Hepatocyte (in vitro differentiated cells): ENCODE measurements around the gene GNAL. TPM values are rescaled to one million over a fixed set of nuclear protein-coding genes. Genes with fewer than 3 reads are reported as not detected.

Source experiments
- DNase-seq: peaks from one replicate; pipeline ENCODE4 v3.0.0-alpha.2; 2016; ENCODE audit warnings: low spot score
- H2AFZ ChIP-seq: fragments of 200-600 bp; sonication (generic); 2 replicates; pipeline ENCODE4 v1.6.0; 2016; ENCODE audit warnings: antibody characterized with exemption, mild to moderate bottlenecking
- H3K27ac ChIP-seq: fragments of 200-600 bp; sonication (generic); 2 replicates; pipeline ENCODE4 v1.5.1; 2016; ENCODE audit warnings: mild to moderate bottlenecking
- H3K27me3 ChIP-seq: fragments of 200-600 bp; sonication (generic); 2 replicates; pipeline ENCODE4 v1.6.1; 2016
- H3K36me3 ChIP-seq: fragments of 200-600 bp; sonication (generic); replicated peaks from 2 replicates; pipeline ENCODE4 v1.5.1; 2016; ENCODE audit warnings: low read depth; ENCODE audit not compliant: insufficient read depth
- H3K4me1 ChIP-seq: fragments of 200-600 bp; sonication (generic); 2 replicates; pipeline ENCODE4 v1.5.1; 2016; ENCODE audit warnings: mild to moderate bottlenecking, moderate library complexity; ENCODE audit not compliant: insufficient read depth
- H3K4me2 ChIP-seq: fragments of 200-600 bp; sonication (generic); 2 replicates; pipeline ENCODE4 v1.6.0; 2016
- H3K4me3 ChIP-seq: fragments of 200-600 bp; sonication (generic); 2 replicates; pipeline ENCODE4 v1.5.1; 2016; ENCODE audit warnings: mild to moderate bottlenecking
- H3K79me2 ChIP-seq: fragments of 200-600 bp; sonication (generic); 2 replicates; pipeline ENCODE4 v1.6.0; 2017; ENCODE audit warnings: mild to moderate bottlenecking
- H3K9me2 ChIP-seq: fragments of 200-600 bp; sonication (generic); replicated peaks from 2 replicates; pipeline ENCODE4 v1.6.0; 2017; ENCODE audit warnings: mild to moderate bottlenecking; ENCODE audit not compliant: insufficient read depth
- H3K9me3 ChIP-seq: fragments of 200-600 bp; sonication (generic); 2 replicates; pipeline ENCODE4 v1.5.1; 2016; ENCODE audit warnings: low read depth, mild to moderate bottlenecking
- H4K20me1 ChIP-seq: fragments of 200-600 bp; sonication (generic); 2 replicates; pipeline ENCODE4 v1.6.0; 2016; ENCODE audit warnings: mild to moderate bottlenecking; ENCODE audit not compliant: insufficient read depth, poor library complexity, severe bottlenecking
- EZH2 ChIP-seq: fragments of 200-600 bp; sonication (generic); IDR thresholded peaks from 2 replicates; pipeline ENCODE4 v1.6.1; 2016; ENCODE audit warnings: antibody characterized with exemption, mild to moderate bottlenecking, borderline replicate concordance
- EZH2phosphoT487 ChIP-seq: fragments of 200-600 bp; sonication (generic); IDR thresholded peaks from one replicate; pipeline ENCODE4 v1.6.1; 2018; ENCODE audit warnings: antibody characterized with exemption, mild to moderate bottlenecking, low read depth, moderate library complexity; ENCODE audit not compliant: unreplicated experiment, severe bottlenecking
- WGBS: methylation state at CpG from one replicate; pipeline ENCODE4 v1.1.6; 2016; ENCODE audit warnings: low lambda C conversion rate; ENCODE audit errors: missing lambda C conversion rate; 5-methylcytosine and 5-hydroxymethylcytosine counted together
- polyA plus RNA-seq: library from polyadenylated mRNA; unstranded; fragments of >200 nt; fragmentation: Nextera tagmentation; extraction: Ambion mirVana; gene quantifications from 2 replicates; pipeline ENCODE4 v1.2.1, GENCODE V29; 2016
- total RNA-seq: library from RNA; depleted of rRNA; stranded (reverse); fragments of >200 nt; gene quantifications from 2 replicates; pipeline ENCODE4 v1.2.3, GENCODE V29; 2014
- TF ChIP-seq, protein P1 (sequence below): fragments of 200-600 bp; sonication (generic); IDR thresholded peaks from 2 replicates; pipeline ENCODE4 v1.5.1; 2016; ENCODE audit warnings: antibody characterized with exemption, mild to moderate bottlenecking; ENCODE audit not compliant: poor library complexity

GNAL gene
- total and polyA plus RNA-seq, 2 experiments from 2014 or later, result 4.4 to 5.2 TPM

DNA sequence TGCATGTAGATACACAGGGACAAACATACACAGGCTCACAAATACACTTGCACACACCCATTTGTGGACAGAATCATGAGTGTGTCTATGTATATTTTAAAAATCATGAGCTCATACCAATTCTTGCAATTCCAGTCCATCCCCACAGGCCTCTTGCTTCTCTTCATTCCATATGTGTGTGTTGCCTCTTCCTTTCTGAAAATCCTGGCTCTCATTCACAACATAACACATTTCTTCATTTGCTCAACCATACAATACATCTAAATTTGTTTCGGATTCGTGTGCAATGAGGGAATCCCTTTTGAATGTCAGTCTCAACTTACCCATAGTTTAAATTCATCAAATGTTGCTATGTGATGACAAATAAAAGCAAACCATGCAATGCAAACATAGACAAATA is 51.4 kb downstream of the GNAL start:
- TF ChIP-seq, protein P1, sequence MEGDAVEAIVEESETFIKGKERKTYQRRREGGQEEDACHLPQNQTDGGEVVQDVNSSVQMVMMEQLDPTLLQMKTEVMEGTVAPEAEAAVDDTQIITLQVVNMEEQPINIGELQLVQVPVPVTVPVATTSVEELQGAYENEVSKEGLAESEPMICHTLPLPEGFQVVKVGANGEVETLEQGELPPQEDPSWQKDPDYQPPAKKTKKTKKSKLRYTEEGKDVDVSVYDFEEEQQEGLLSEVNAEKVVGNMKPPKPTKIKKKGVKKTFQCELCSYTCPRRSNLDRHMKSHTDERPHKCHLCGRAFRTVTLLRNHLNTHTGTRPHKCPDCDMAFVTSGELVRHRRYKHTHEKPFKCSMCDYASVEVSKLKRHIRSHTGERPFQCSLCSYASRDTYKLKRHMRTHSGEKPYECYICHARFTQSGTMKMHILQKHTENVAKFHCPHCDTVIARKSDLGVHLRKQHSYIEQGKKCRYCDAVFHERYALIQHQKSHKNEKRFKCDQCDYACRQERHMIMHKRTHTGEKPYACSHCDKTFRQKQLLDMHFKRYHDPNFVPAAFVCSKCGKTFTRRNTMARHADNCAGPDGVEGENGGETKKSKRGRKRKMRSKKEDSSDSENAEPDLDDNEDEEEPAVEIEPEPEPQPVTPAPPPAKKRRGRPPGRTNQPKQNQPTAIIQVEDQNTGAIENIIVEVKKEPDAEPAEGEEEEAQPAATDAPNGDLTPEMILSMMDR, result no peak
- TF ChIP-seq EZH2phosphoT487 (no peak), EZH2 (no peak)
- peaks cover 2% of the 10 kb centered on the region for H3K27me3 ChIP-seq
- H3K4me3 ChIP-seq, result no peak overlapping the region
- no peaks in the 10 kb centered on the region for H3K4me1 ChIP-seq
- H4K20me1 ChIP-seq, result no peaks in the 10 kb centered on the region
- H3K36me3 ChIP-seq, result no peaks in the 10 kb centered on the region
- H3K27ac ChIP-seq, result no peak overlapping the region
- no peaks in the 10 kb centered on the region for H3K79me2 ChIP-seq
- H3K4me2 ChIP-seq, result no peak overlapping the region
- 93% methylated on average over 2 of the region's 2 CpGs for WGBS
- no peaks in the 10 kb centered on the region for H3K9me2 ChIP-seq
- no peak for DNase-seq
- H3K9me3 ChIP-seq, result no peaks in the 10 kb centered on the region
- H2AFZ ChIP-seq, result no peak overlapping the region

DNA sequence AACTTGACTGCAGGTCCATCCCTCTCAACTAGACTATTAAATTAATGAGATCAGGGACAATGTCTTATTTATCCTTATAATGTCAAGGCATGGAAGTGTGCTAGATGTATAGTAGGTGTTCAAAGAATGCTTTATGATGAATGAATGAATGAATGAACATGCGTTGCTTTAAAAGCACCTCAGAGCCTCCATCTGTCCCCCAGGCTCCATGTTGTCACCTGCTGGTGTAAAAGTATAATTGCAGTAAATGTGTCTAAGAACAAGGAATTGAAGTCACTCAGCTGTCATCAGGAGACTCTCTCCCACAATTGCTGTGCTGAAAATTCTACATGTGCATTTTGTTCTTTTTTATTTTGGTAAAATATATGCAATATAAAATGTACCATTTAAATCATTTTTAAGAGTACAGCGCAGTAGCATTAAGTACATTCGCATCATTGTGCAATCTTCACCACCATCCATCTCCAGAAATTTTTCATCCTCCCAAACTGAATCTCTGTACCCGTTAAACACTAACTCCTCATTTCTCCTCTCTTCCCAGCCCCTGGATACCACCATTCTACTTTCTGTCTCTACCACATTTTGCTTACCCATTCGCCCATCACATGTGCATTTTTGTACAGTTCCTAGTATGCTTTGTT is 52.6 kb downstream of the GNAL start:
- no peaks in the 10 kb centered on the region for H4K20me1 ChIP-seq
- 75% methylated on average over 5 of the region's 5 CpGs for WGBS
- no peak overlapping the region for H2AFZ ChIP-seq
- peaks cover 2% of the 10 kb centered on the region for H3K27me3 ChIP-seq
- no peaks in the 10 kb centered on the region for H3K36me3 ChIP-seq
- H3K9me2 ChIP-seq, result no peaks in the 10 kb centered on the region
- H3K4me2 ChIP-seq, result no peak overlapping the region
- no peak overlapping the region for H3K27ac ChIP-seq
- TF ChIP-seq EZH2, result no peak
- TF ChIP-seq, protein P1, result peak; percentile 34
- no peaks in the 10 kb centered on the region for H3K79me2 ChIP-seq
- no peaks in the 10 kb centered on the region for H3K4me1 ChIP-seq
- H3K9me3 ChIP-seq, result no peaks in the 10 kb centered on the region
- no peak for DNase-seq
- H3K4me3 ChIP-seq, result no peak overlapping the region

DNA sequence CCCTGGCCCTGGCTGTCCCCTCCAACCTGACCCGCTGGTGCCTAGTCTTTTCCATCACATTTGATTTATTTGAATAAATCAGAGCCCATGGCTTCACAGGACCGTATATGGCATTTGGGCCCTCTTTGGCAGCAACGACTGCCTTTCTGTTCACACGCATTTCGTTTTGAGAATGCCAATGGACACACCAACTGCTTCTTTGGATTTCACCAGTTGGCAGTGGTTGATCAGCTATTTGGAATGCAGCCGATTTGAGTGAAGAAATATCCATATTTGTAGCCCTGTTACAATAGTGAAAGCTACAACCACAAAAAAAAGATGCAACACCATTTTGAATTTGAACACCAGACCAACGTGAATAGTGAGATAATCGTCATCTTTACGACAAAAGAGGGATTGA is 56.5 kb downstream of the GNAL start:
- Histone ChIP-seq H2AFZ (no peak overlapping the region), H4K20me1 (no peaks in the 10 kb centered on the region), H3K4me2 (no peak overlapping the region), H3K9me2 (no peaks in the 10 kb centered on the region), H3K9me3 (no peaks in the 10 kb centered on the region), H3K79me2 (no peaks in the 10 kb centered on the region), H3K4me3 (no peak overlapping the region), H3K36me3 (no peaks in the 10 kb centered on the region), H3K27me3 (peaks cover 12% of the 10 kb centered on the region), H3K27ac (no peak overlapping the region), H3K4me1 (no peaks in the 10 kb centered on the region)
- WGBS, result 92% methylated on average over 9 of the region's 9 CpGs
- no peak for TF ChIP-seq EZH2
- TF ChIP-seq EZH2phosphoT487, result no peak
- TF ChIP-seq, protein P1, result no peak
- DNase-seq, result no peak

DNA sequence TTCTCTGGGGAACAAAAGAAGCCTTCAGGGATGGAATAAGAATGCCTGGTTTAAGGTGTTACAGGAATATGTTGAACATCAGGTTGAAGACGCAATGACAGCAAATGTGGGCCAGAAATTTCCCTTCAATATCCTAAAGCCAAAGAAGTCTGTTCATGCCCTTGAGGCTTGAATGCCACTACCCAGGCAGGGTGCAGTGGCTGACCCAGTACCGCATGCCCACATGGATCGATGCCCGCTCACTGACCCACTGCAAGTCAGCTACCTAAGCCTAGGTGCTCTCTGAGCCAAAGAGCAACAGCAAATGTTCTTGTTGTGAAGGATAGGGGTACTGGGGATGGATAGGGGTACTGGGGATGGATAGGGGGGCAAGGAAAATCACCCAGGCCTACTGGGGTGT is 58.2 kb downstream of the GNAL start:
- no peak overlapping the region for H3K27ac ChIP-seq
- no peak overlapping the region for H3K4me2 ChIP-seq
- H3K4me1 ChIP-seq, result no peaks in the 10 kb centered on the region
- no peaks in the 10 kb centered on the region for H3K79me2 ChIP-seq
- WGBS, result 98% methylated on average over 4 of the region's 4 CpGs
- H3K27me3 ChIP-seq, result peaks cover 30% of the 10 kb centered on the region
- H3K36me3 ChIP-seq, result no peaks in the 10 kb centered on the region
- TF ChIP-seq, protein P1, result no peak
- TF ChIP-seq EZH2 (no peak), EZH2phosphoT487 (no peak)
- H2AFZ ChIP-seq, result no peak overlapping the region
- DNase-seq, result no peak
- H3K4me3 ChIP-seq, result no peak overlapping the region
- no peaks in the 10 kb centered on the region for H4K20me1 ChIP-seq
- no peaks in the 10 kb centered on the region for H3K9me3 ChIP-seq
- no peaks in the 10 kb centered on the region for H3K9me2 ChIP-seq
